Right lobe of liver (tissue), 6 donors: ENCODE measurements around the gene NDUFS2. TPM values are rescaled to one million over a fixed set of nuclear protein-coding genes. Genes with fewer than 3 reads are reported as not detected.
A peak's percentile ranks its signal among the peaks of the same experiment; 100 is the strongest.

Source experiments
- ATAC-seq, 4 donors: fragments of 200-7000 bp; cut with Tn5 transposase; one replicate each; pipeline ENCODE4 v1.9.1; 2020; ENCODE audit warnings: mild to moderate bottlenecking in 4 of 4, moderate library complexity in 4 of 4
- DNase-seq, 3 donors: peaks; one replicate each; pipeline ENCODE4 v3.0.0-alpha.2; 2020
- H3K27ac ChIP-seq, 3 donors: fragments of 200-600 bp; one replicate each; pipeline ENCODE4 v1.8.0; 2022
- H3K27me3 ChIP-seq, 2 donors: fragments of 200-600 bp; one replicate each; pipeline ENCODE4 v1.8.0; 2022
- H3K36me3 ChIP-seq, 4 donors: fragments of 200-600 bp; sonication (generic) in 1 of 4; one replicate each; pipeline versions ENCODE4 v1.5.1 to v1.8.0; 2017 to 2022; ENCODE audit warnings: control low read depth in 1 of 4
- H3K4me1 ChIP-seq, 4 donors: fragments of 200-600 bp; sonication (generic) in 1 of 4; one replicate each; pipeline versions ENCODE4 v1.5.1 to v1.8.0; 2017 to 2022; ENCODE audit warnings: control low read depth in 1 of 4
- H3K4me3 ChIP-seq, 3 donors: fragments of 200-600 bp; one replicate each; pipeline ENCODE4 v1.8.0; 2022
- H3K9me3 ChIP-seq, 4 donors: fragments of 200-600 bp; sonication (generic) in 1 of 4; one replicate each; pipeline versions ENCODE4 v1.5.1 to v1.8.0; 2017 to 2022; ENCODE audit warnings: control low read depth in 1 of 4
- POLR2A ChIP-seq: fragments of 450-650 bp; IDR thresholded peaks from one replicate; pipeline ENCODE4 v1.6.1; 2017; ENCODE audit warnings: antibody characterized with exemption, mild to moderate bottlenecking
- WGBS: methylation state at CpG from one replicate; pipeline ENCODE4 v1.1.6; 2018; ENCODE audit warnings: low coverage, low lambda C conversion rate; ENCODE audit not compliant: insufficient coverage; ENCODE audit errors: missing lambda C conversion rate; 5-methylcytosine and 5-hydroxymethylcytosine counted together
- intact Hi-C, 2 donors: fragments of 100-400 bp; cut with DNase I; formaldehyde crosslinking; loops; one replicate each; pipeline versions ENCODE4 v1.11.2 to v1.14.1; 2022
- total RNA-seq, 6 experiments: library from RNA; depleted of rRNA in 2 of 6; stranded (reverse); fragments of >200 nt in 2 of 6; fragmentation: NEBNext Ultra II Directional in 3 of 6; extraction: Animal tissue kit (Norgen Biotek cat#: 25700) in 3 of 6; gene quantifications; one replicate each; pipeline versions ENCODE4 v1.1.0 to v1.2.4, GENCODE V29; 2016 to 2023
- TF ChIP-seq, protein P1 (sequence below), 4 donors: fragments of 200-600 bp in 3 of 4; fragments of 450-650 bp in 1 of 4; IDR thresholded peaks; one replicate each; pipeline versions ENCODE4 v1.5.1 to v1.8.0; 2016 to 2022; ENCODE audit warnings: antibody characterized with exemption in 4 of 4, mild to moderate bottlenecking in 2 of 4
- donor health status: DM: no; HTN: yes; CAD: no.
- donor health status: DM: no; HTN: no; CAD: no.
- donor health status: DM: no; HTN: no; CAD: no.
- donor health status: DM: no; HTN: yes; CAD: no.
- donor health status: DM: no; HTN: yes; CAD: no.

Gene NDUFS2
- total RNA-seq, 6 experiments from 2014 or later = 91.1 to 157 (median 107) TPM

GRCh38 chr1:161164901-161165610 is 37.1 kb upstream of the NDUFS2 start:
- no peaks in the 10 kb centered on the region for H3K27me3 ChIP-seq
- no peaks in the 10 kb centered on the region for H3K9me3 ChIP-seq
- no peak for DNase-seq
- peak overlapping the region in 1 of 3 donors; percentile 71 for H3K4me3 ChIP-seq
- intact Hi-C loops = no loop called here
- no peak for TF ChIP-seq POLR2A
- TF ChIP-seq, protein P1, sequence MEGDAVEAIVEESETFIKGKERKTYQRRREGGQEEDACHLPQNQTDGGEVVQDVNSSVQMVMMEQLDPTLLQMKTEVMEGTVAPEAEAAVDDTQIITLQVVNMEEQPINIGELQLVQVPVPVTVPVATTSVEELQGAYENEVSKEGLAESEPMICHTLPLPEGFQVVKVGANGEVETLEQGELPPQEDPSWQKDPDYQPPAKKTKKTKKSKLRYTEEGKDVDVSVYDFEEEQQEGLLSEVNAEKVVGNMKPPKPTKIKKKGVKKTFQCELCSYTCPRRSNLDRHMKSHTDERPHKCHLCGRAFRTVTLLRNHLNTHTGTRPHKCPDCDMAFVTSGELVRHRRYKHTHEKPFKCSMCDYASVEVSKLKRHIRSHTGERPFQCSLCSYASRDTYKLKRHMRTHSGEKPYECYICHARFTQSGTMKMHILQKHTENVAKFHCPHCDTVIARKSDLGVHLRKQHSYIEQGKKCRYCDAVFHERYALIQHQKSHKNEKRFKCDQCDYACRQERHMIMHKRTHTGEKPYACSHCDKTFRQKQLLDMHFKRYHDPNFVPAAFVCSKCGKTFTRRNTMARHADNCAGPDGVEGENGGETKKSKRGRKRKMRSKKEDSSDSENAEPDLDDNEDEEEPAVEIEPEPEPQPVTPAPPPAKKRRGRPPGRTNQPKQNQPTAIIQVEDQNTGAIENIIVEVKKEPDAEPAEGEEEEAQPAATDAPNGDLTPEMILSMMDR (IDR thresholded peaks at IDR 0.05) = no peak
- peak overlapping the region; percentile 59 to 67 (median 61) for H3K27ac ChIP-seq
- H3K36me3 ChIP-seq = peaks cover 0 to 17% (median 0%) of the 10 kb centered on the region in 4 donors
- no peak for ATAC-seq
- WGBS = 57% methylated on average over 8 of the region's 14 CpGs
- H3K4me1 ChIP-seq = peaks cover 0 to 13% (median 3%) of the 10 kb centered on the region in 4 donors

DNA sequence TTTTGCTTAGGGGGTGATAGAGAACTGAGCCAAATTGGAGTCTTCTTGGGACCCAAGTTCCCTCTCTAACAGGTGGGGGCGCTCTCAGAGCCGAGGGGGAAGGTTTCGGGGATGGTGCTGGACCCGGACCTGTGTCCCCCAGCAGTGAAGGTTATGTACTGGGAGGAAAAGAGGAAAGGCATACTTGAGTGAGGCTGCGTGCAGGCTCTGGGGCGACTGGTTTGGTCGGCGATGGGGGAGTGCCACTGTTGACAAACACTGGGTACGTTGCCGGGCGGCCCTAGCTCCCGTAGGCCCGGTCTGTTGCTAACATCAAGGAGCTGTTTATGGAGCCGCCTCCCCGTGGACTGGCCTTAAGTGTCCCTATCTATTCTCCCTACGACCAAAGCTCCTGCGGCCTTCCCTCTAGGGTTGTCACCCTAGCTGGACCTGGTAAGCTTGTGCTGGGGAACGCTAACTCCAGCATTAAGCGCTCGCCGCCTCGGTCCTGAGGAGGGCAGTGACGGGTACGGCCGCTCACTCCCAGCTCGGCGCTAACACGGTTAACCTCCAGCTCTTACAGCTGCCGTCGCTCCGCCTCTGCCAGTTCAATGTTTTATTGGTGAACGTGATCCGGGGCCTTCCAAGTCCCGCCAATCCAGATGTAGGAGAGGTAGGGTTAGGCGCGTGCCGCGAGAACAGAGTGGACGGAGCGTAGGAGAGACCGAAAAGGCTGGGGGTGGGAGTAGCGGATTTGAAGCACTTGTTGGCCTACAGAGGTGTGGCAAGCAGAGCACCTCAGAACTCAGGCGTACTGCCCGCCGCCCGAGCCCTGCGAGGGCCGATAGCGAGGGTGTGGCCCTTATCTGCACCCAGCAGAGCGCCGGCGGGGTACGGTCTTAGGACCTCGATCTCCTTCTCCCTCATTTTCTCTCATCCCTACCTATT is 36.2 kb upstream of the NDUFS2 start, which contains the start of gene PPOX:
Gene PPOX, plus strand, starts transcription at position 685 of the 927 bp plus-strand sequence. CDS start 422 bp downstream, outside the sequence.
- peaks cover 0 to 7% (median 3%) of the 10 kb centered on the region in 4 donors for H3K4me1 ChIP-seq
- 0% methylated on average over 19 of the region's 54 CpGs for WGBS
- TF ChIP-seq, protein P1 (IDR thresholded peaks at IDR 0.05) = peak; percentile 11 to 46 (median 30)
- TF ChIP-seq POLR2A = peak; percentile 48
- intact Hi-C loops = no loop called here
- DNase-seq (peak; percentile 95 to 98 (median 97)), ATAC-seq (peak; percentile 94 to 96 (median 94))
- peak within 1 kb of the TSS; percentile 67 to 77 (median 71) for H3K4me3 ChIP-seq
- peak within 1 kb of the TSS; percentile 59 to 67 (median 61) for H3K27ac ChIP-seq
- no peaks in the 10 kb centered on the region for H3K9me3 ChIP-seq
- no peaks in the 10 kb centered on the region for H3K27me3 ChIP-seq
- H3K36me3 ChIP-seq = peaks cover 0 to 23% (median under 1%) of the 10 kb centered on the region in 4 donors

- intact Hi-C loops = no loop called here
- peak in 1 of 3 donors; percentile 55 for DNase-seq
- TF ChIP-seq POLR2A = no peak
- TF ChIP-seq, protein P1 (IDR thresholded peaks at IDR 0.05) = no peak
- no peaks in the 10 kb centered on the region for H3K27me3 ChIP-seq
- no peaks in the 10 kb centered on the region for H3K9me3 ChIP-seq
- H3K4me3 ChIP-seq = peak overlapping the region; percentile 67 to 77 (median 71)
- peak overlapping the region; percentile 27 to 61 (median 59) for H3K27ac ChIP-seq
- peaks cover 0 to 29% (median 5%) of the 10 kb centered on the region in 4 donors for H3K36me3 ChIP-seq
- ATAC-seq = peak in 1 of 4 donors; percentile 0
- peaks cover 0 to 7% (median 3%) of the 10 kb centered on the region in 4 donors for H3K4me1 ChIP-seq
- 11% methylated on average over 25 of the region's 33 CpGs for WGBS
These were observed 35.3 kb upstream of the NDUFS2 start for GRCh38 chr1:161166669-161167548.

DNA sequence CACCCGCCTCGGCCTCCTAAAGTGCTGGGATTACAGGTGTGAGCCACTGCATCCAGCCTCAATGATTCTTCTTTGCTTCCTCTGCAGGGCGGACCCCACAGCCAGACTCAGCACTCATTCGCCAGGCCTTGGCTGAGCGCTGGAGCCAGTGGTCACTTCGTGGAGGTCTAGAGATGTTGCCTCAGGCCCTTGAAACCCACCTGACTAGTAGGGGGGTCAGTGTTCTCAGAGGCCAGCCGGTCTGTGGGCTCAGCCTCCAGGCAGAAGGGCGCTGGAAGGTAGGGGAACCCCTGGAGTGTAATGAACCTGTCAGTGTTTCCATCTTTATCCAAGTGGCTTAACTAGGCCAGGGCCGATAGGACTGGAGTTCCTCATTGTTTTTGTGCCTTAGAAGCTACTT is 33.3 kb upstream of the NDUFS2 start:
- Histone ChIP-seq H3K9me3 (no peaks in the 10 kb centered on the region), H3K4me3 (no peak overlapping the region), H3K36me3 (peaks cover 0 to 28% (median 9%) of the 10 kb centered on the region in 4 donors), H3K27ac (no peak overlapping the region), H3K4me1 (peaks cover 0 to 16% (median 8%) of the 10 kb centered on the region in 4 donors), H3K27me3 (no peaks in the 10 kb centered on the region)
- intact Hi-C loops = no loop called here
- TF ChIP-seq, protein P1 (IDR thresholded peaks at IDR 0.05) = no peak
- no peak for TF ChIP-seq POLR2A
- WGBS = 90% methylated on average over 2 of the region's 9 CpGs
- no peak for ATAC-seq
- no peak for DNase-seq
